Measurements from ENCODE around the gene OR2A5. TPM values are rescaled to one million over a fixed set of nuclear protein-coding genes. Genes with fewer than 3 reads are reported as not detected.

Gene OR2A5
- total RNA-seq, 4 donors from 2014 or later, result not detected

DNA sequence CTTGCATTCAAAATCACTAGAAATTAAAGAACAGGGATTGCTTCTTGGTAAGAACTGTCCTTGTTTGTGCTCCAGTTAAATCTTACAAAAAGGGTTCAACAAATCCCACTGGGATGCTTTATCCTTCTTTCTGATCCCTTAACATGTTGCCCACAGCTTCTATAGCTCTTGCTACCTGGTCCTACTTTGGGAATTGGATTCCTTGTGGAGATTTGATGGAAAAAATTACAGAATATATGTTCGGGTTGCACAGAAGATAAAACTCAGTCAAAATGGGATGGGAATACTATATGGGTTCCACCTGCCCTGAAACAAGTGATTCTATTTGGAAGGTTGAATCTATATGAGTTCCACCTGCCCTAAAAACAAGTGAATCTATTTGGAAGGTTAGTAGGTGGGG, 20.8 kb downstream of the OR2A5 start, which contains the start of gene OR2A25:
Gene OR2A25, plus strand, starts transcription at position 301 of the 400 bp plus-strand sequence. CDS start 4,409 bp downstream, outside the sequence.
- TF ChIP-seq, protein P1, sequence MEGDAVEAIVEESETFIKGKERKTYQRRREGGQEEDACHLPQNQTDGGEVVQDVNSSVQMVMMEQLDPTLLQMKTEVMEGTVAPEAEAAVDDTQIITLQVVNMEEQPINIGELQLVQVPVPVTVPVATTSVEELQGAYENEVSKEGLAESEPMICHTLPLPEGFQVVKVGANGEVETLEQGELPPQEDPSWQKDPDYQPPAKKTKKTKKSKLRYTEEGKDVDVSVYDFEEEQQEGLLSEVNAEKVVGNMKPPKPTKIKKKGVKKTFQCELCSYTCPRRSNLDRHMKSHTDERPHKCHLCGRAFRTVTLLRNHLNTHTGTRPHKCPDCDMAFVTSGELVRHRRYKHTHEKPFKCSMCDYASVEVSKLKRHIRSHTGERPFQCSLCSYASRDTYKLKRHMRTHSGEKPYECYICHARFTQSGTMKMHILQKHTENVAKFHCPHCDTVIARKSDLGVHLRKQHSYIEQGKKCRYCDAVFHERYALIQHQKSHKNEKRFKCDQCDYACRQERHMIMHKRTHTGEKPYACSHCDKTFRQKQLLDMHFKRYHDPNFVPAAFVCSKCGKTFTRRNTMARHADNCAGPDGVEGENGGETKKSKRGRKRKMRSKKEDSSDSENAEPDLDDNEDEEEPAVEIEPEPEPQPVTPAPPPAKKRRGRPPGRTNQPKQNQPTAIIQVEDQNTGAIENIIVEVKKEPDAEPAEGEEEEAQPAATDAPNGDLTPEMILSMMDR (IDR thresholded peaks at IDR 0.05; ENCODE audit: low read depth), result no peak

DNA sequence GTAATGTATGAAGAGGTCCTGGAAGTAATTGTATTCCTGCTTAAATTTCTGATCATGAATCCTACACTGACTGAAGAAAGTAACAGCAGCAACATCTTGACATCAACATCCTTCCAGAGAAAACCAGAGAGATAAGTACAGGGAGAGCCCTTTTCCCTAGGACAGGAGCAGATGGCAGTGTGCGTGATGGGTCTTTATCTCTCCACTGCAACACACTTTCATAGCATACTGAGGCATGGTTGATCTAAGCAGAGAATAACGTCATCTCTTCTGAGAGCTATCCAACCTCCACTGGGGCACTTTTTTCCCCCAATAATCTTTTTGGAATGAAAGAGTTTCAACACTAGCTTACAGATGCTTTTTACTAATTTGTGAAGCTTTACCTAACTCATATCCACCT, 21.2 kb downstream of the OR2A5 start:
- TF ChIP-seq, protein P1 (IDR thresholded peaks at IDR 0.05; ENCODE audit: low read depth), result no peak

DNA sequence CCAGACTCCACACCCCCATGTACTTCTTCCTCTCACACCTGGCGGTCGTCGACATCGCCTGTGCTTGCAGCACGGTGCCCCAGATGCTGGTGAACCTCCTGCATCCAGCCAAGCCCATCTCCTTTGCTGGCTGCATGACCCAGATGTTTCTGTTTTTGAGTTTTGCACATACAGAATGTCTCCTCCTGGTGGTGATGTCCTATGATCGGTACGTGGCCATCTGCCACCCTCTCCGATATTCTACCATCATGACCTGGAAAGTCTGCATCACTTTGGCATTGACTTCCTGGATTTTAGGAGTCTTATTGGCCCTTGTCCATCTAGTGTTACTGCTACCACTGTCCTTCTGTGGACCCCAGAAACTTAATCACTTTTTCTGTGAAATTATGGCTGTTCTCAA, 25.6 kb downstream of the OR2A5 start:
- TF ChIP-seq, protein P1 (IDR thresholded peaks at IDR 0.05; ENCODE audit: low read depth), result no peak

DNA sequence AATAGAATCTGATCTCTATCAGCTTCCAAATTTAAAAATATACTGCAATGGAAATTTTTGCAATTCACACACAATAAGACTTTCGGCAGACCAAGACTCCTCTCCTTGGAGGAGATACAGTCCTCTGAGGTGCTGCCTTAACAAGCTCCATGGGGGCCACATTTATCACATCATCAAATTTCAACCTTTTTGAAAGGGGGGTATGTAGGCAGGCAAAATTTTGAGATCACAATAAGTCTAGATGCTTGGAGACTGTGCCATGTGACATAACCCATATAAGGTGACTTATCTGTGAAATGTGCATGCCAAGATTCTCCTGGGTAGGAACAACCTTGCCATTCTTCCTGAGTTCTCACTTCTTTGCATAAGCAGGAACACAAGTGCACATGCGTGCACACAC, 37.2 kb downstream of the OR2A5 start, which contains the start of gene OR2A12:
Gene OR2A12, plus strand, starts transcription at position 301 of the 400 bp plus-strand sequence. CDS start 8,830 bp downstream, outside the sequence.
- TF ChIP-seq, protein P1 (IDR thresholded peaks at IDR 0.05; ENCODE audit: low read depth), result no peak

DNA sequence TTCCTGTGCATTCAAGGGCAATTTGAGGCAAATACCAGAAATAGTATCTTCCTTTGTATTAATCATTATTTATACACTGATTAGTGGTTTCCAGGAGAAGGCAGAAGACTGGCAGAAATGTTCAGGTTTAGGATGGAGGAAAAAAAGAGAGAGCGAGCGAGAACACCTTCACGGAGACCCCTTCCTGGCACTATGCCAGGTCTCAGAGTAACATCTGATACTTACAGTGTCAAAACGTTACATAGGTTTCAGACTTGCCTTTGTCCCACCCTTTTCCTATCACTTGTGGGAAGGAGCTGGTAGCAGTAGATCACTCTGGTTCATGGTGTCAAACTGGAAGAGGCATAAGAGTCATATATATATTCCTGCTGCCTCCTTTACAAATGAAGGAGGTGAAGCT, 38.0 kb downstream of the OR2A5 start:
- TF ChIP-seq, protein P1 (IDR thresholded peaks at IDR 0.05; ENCODE audit: low read depth), result no peak

DNA sequence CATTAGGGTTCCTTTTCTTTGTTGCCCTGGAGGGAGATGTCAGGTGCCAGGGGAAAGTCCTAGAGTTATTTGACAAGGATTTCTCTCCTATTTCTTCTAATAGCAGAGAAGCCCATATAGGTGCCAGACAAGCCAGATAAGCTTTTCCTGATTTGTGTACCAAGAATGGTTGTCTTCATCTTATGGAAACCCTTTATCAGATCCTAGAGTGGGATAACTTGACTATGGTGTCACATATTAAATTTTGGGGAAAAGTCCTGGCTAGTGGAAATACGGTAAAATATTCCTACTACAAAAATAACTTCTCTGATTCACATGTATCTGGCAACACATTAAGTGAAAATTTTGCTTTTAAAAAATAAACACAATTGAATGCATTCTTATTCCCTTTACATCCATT, 38.5 kb downstream of the OR2A5 start:
- TF ChIP-seq, protein P1 (IDR thresholded peaks at IDR 0.05; ENCODE audit: low read depth), result no peak

DNA sequence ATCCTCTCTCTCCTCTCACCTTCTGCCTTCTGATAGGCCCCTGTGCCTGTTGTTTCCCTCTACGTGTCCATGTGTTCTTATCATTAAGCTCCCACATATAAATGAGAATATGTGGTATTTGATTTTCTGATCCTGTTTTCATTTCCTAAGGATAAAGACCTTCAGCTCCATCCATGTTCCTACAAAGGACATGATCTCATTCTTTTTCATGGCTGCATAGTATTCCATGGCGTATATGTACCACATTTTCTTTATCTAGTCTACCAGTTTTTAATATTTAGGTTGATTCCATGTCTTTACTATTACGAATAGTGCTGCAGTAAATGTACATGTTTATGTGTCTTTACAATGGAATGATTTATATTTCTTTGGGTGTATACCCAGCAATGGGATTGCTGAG, 41.9 kb downstream of the OR2A5 start:
- TF ChIP-seq, protein P1 (IDR thresholded peaks at IDR 0.05; ENCODE audit: low read depth), result no peak

Measured in subcutaneous adipose tissue (tissue), 4 donors.